Natural killer cell (primary cell): ENCODE data around the gene RBM20. TPM values are rescaled to one million over a fixed set of nuclear protein-coding genes. Genes with fewer than 3 reads are reported as not detected.

ENCODE experiments used
- ATAC-seq, 3 donors: fragments of 150-1000 bp in 2 of 3; fragments of 200-7000 bp in 1 of 3; cut with Tn5 transposase; 1 replicate in 1 of 3; 2 replicates in 2 of 3; pipeline ENCODE4 v1.10.0; 2021; ENCODE audit warnings: mild to moderate bottlenecking in 2 of 3, moderate library complexity in 2 of 3
- DNase-seq, 2 donors: peaks; one replicate each; pipeline versions ENCODE4 v3.0.0 to v3.0.0-alpha.2; 2013 to 2021; ENCODE audit warnings: mixed read lengths in 1 of 2
- H3K27ac ChIP-seq: one replicate; pipeline ENCODE4 v1.5.1; 2013; ENCODE audit warnings: mild to moderate bottlenecking, low read length
- H3K27me3 ChIP-seq: one replicate; pipeline ENCODE4 v1.6.1; 2013; ENCODE audit warnings: low read length; ENCODE audit not compliant: control insufficient read depth, insufficient read depth
- H3K36me3 ChIP-seq: one replicate; pipeline ENCODE4 v1.6.1; 2013; ENCODE audit warnings: low read length; ENCODE audit not compliant: control insufficient read depth, insufficient read depth
- H3K4me1 ChIP-seq: one replicate; pipeline ENCODE4 v1.6.1; 2013; ENCODE audit warnings: low read length; ENCODE audit not compliant: control insufficient read depth, insufficient read depth
- H3K4me3 ChIP-seq: one replicate; pipeline ENCODE4 v1.5.1; 2013; ENCODE audit warnings: low read length
- H3K9me3 ChIP-seq: one replicate; pipeline ENCODE4 v1.6.1; 2013; ENCODE audit warnings: low read length; ENCODE audit not compliant: control insufficient read depth, insufficient read depth
- H3K27ac Mint-ChIP-seq, 2 donors: one replicate each; pipeline ENCODE4 v1.8.0; 2022; ENCODE audit warnings: mild to moderate bottlenecking in 2 of 2, mixed read lengths in 2 of 2, moderate library complexity in 1 of 2
- H3K27me3 Mint-ChIP-seq, 2 donors: one replicate each; pipeline ENCODE4 v1.8.0; 2022; ENCODE audit warnings: low read depth in 2 of 2, mixed read lengths in 2 of 2
- H3K36me3 Mint-ChIP-seq: one replicate; pipeline ENCODE4 v1.8.0; 2022; ENCODE audit warnings: mixed read lengths
- H3K4me1 Mint-ChIP-seq, 2 donors: one replicate each; pipeline ENCODE4 v1.8.0; 2022; ENCODE audit warnings: mixed read lengths in 2 of 2
- H3K4me3 Mint-ChIP-seq: one replicate; pipeline ENCODE4 v1.8.0; 2022; ENCODE audit warnings: mild to moderate bottlenecking, moderate library complexity, mixed read lengths
- H3K9me3 Mint-ChIP-seq, 2 donors: one replicate each; pipeline ENCODE4 v1.8.0; 2022; ENCODE audit warnings: mixed read lengths in 2 of 2
- CTCF ChIP-seq: fragments of 200-600 bp; IDR thresholded peaks from one replicate; pipeline ENCODE4 v1.8.0; 2022; ENCODE audit warnings: antibody characterized with exemption
- WGBS: methylation state at CpG from one replicate; pipeline ENCODE4 v1.1.7; 2013; ENCODE audit warnings: missing lambda C conversion rate; ENCODE audit not compliant: insufficient coverage; 5-methylcytosine and 5-hydroxymethylcytosine counted together
- intact Hi-C: fragments of 100-400 bp; cut with micrococcal nuclease; formaldehyde crosslinking; loops from one replicate; pipeline ENCODE4 v1.14.2; 2022
- total RNA-seq, 4 donors: library from RNA; stranded (reverse); fragments of 120-200 nt in 1 of 4; gene quantifications; one replicate each; pipeline versions ENCODE4 v1.2.3 to v1.2.4, GENCODE V29; 2013 to 2022

RBM20 gene
- total RNA-seq, 3 donors from 2014 or later (not counting 1 experiment from before 2014, with no cell fraction given), result 0.35 TPM; not detected in 2

- no peak overlapping the region for H3K4me3 ChIP-seq
- Mint-ChIP-seq H3K4me1 (no peaks in the 10 kb centered on the region), H3K27ac (no peak overlapping the region), H3K36me3 (no peaks in the 10 kb centered on the region), H3K9me3 (no peaks in the 10 kb centered on the region), H3K4me3 (no peak overlapping the region), H3K27me3 (no peaks in the 10 kb centered on the region)
- no peak for TF ChIP-seq CTCF
- DNase-seq, result no peak
- no peaks in the 10 kb centered on the region for H3K9me3 ChIP-seq
- ATAC-seq, result no peak
- H3K36me3 ChIP-seq, result no peaks in the 10 kb centered on the region
- no peak overlapping the region for H3K27ac ChIP-seq
- WGBS, result 100% methylated on average over 1 of the region's 1 CpG
- H3K4me1 ChIP-seq, result no peaks in the 10 kb centered on the region
- intact Hi-C loops, result no loop called here
- no peaks in the 10 kb centered on the region for H3K27me3 ChIP-seq
Observed at GRCh38 chr10:110825508-110825907, 181.4 kb downstream of the RBM20 start.

- WGBS, result 72% methylated on average over 4 of the region's 4 CpGs
- Histone ChIP-seq H3K4me1 (no peaks in the 10 kb centered on the region), H3K4me3 (no peak overlapping the region), H3K9me3 (no peaks in the 10 kb centered on the region), H3K36me3 (no peaks in the 10 kb centered on the region), H3K27me3 (no peaks in the 10 kb centered on the region), H3K27ac (no peak overlapping the region)
- Mint-ChIP-seq H3K4me3 (no peak overlapping the region), H3K27ac (no peak overlapping the region), H3K36me3 (no peaks in the 10 kb centered on the region), H3K9me3 (no peaks in the 10 kb centered on the region), H3K27me3 (no peaks in the 10 kb centered on the region), H3K4me1 (no peaks in the 10 kb centered on the region)
- intact Hi-C loops, result no loop called here
- ATAC-seq, result no peak
- TF ChIP-seq CTCF, result no peak
- DNase-seq, result no peak
Observed at GRCh38 chr10:110827410-110827809, 183.3 kb downstream of the RBM20 start.

- H3K4me1 Mint-ChIP-seq, result no peaks in the 10 kb centered on the region
- no peak for TF ChIP-seq CTCF
- DNase-seq (no peak), ATAC-seq (no peak)
- Histone ChIP-seq H3K27me3 (no peaks in the 10 kb centered on the region), H3K4me1 (no peaks in the 10 kb centered on the region), H3K4me3 (no peak overlapping the region), H3K9me3 (no peaks in the 10 kb centered on the region), H3K27ac (no peak overlapping the region), H3K36me3 (no peaks in the 10 kb centered on the region)
- no peaks in the 10 kb centered on the region for H3K36me3 Mint-ChIP-seq
- no peaks in the 10 kb centered on the region for H3K27me3 Mint-ChIP-seq
- no peaks in the 10 kb centered on the region for H3K9me3 Mint-ChIP-seq
- intact Hi-C loops, result no loop called here
- no peak overlapping the region for H3K27ac Mint-ChIP-seq
- WGBS, result 95% methylated on average over 8 of the region's 8 CpGs
- no peak overlapping the region for H3K4me3 Mint-ChIP-seq
Observed at GRCh38 chr10:110827875-110828274, 183.7 kb downstream of the RBM20 start.

GRCh38 chr10:110828525-110828924 is 184.4 kb downstream of the RBM20 start:
- no peaks in the 10 kb centered on the region for H3K9me3 Mint-ChIP-seq
- DNase-seq (no peak), ATAC-seq (no peak)
- no peaks in the 10 kb centered on the region for H3K36me3 Mint-ChIP-seq
- Histone ChIP-seq H3K4me3 (no peak overlapping the region), H3K27ac (no peak overlapping the region), H3K27me3 (no peaks in the 10 kb centered on the region), H3K9me3 (no peaks in the 10 kb centered on the region), H3K4me1 (no peaks in the 10 kb centered on the region), H3K36me3 (no peaks in the 10 kb centered on the region)
- H3K4me3 Mint-ChIP-seq, result no peak overlapping the region
- WGBS, result 79% methylated on average over 2 of the region's 2 CpGs
- no peak for TF ChIP-seq CTCF
- no peak overlapping the region for H3K27ac Mint-ChIP-seq
- no peaks in the 10 kb centered on the region for H3K4me1 Mint-ChIP-seq
- intact Hi-C loops, result no loop called here
- H3K27me3 Mint-ChIP-seq, result no peaks in the 10 kb centered on the region
